RWPE2 (cell line): ENCODE results near the gene NEDD8.

Source experiments
- ATAC-seq: fragments of 200-7000 bp; cut with Tn5 transposase; 3 replicates; pipeline ENCODE4 v1.9.1; 2021; ENCODE audit warnings: low read depth
- DNase-seq: peaks from one replicate; pipeline ENCODE4 v3.0.0-alpha.2; 2020; ENCODE audit warnings: low spot score
- H3K27ac ChIP-seq: fragments of 450-650 bp; 2 replicates; pipeline ENCODE4 v1.5.1; 2017; ENCODE audit warnings: mild to moderate bottlenecking; ENCODE audit not compliant: poor library complexity, severe bottlenecking
- H3K27me3 ChIP-seq: fragments of 250-450 bp; sonication (Bioruptor Pico); 2 replicates; pipeline ENCODE4 v1.5.1; 2021; ENCODE audit warnings: mild to moderate bottlenecking, moderate library complexity; ENCODE audit not compliant: insufficient read depth, poor library complexity, severe bottlenecking
- H3K36me3 ChIP-seq: fragments of 250-450 bp; sonication (Bioruptor Pico); 2 replicates; pipeline ENCODE4 v1.5.1; 2020; ENCODE audit warnings: low read depth, mild to moderate bottlenecking, moderate library complexity
- H3K4me1 ChIP-seq: fragments of 250-450 bp; sonication (Bioruptor Pico); 2 replicates; pipeline ENCODE4 v1.5.1; 2021; ENCODE audit warnings: mild to moderate bottlenecking, moderate library complexity; ENCODE audit not compliant: insufficient read depth, poor library complexity, severe bottlenecking
- H3K4me3 ChIP-seq: fragments of 250-450 bp; sonication (Bioruptor Pico); 2 replicates; pipeline ENCODE4 v1.5.1; 2021; ENCODE audit warnings: mild to moderate bottlenecking, moderate library complexity; ENCODE audit not compliant: severe bottlenecking
- H3K9me3 ChIP-seq: fragments of 250-450 bp; sonication (Bioruptor Pico); 2 replicates; pipeline ENCODE4 v1.5.1; 2021; ENCODE audit warnings: mild to moderate bottlenecking, moderate library complexity; ENCODE audit not compliant: severe bottlenecking
- TF ChIP-seq, protein P1 (sequence below): fragments of 450-650 bp; IDR thresholded peaks from one replicate; pipeline ENCODE4 v1.5.1; 2017; ENCODE audit warnings: mild to moderate bottlenecking, moderate library complexity; ENCODE audit not compliant: poor library complexity, severe bottlenecking

Gene NEDD8

GRCh38 chr14:24259282-24260025 lies 27.3 kb upstream of the NEDD8 start:
- Histone ChIP-seq H3K27me3 (no peaks in the 10 kb centered on the region), H3K9me3 (no peaks in the 10 kb centered on the region), H3K4me3 (no peak overlapping the region), H3K27ac (peak overlapping the region; percentile 88), H3K4me1 (peaks cover 23% of the 10 kb centered on the region), H3K36me3 (peaks cover 48% of the 10 kb centered on the region)
- DNase-seq (peak; percentile 92), ATAC-seq (peak; percentile 67)
- TF ChIP-seq, protein P1, sequence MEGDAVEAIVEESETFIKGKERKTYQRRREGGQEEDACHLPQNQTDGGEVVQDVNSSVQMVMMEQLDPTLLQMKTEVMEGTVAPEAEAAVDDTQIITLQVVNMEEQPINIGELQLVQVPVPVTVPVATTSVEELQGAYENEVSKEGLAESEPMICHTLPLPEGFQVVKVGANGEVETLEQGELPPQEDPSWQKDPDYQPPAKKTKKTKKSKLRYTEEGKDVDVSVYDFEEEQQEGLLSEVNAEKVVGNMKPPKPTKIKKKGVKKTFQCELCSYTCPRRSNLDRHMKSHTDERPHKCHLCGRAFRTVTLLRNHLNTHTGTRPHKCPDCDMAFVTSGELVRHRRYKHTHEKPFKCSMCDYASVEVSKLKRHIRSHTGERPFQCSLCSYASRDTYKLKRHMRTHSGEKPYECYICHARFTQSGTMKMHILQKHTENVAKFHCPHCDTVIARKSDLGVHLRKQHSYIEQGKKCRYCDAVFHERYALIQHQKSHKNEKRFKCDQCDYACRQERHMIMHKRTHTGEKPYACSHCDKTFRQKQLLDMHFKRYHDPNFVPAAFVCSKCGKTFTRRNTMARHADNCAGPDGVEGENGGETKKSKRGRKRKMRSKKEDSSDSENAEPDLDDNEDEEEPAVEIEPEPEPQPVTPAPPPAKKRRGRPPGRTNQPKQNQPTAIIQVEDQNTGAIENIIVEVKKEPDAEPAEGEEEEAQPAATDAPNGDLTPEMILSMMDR, result no peak

DNA sequence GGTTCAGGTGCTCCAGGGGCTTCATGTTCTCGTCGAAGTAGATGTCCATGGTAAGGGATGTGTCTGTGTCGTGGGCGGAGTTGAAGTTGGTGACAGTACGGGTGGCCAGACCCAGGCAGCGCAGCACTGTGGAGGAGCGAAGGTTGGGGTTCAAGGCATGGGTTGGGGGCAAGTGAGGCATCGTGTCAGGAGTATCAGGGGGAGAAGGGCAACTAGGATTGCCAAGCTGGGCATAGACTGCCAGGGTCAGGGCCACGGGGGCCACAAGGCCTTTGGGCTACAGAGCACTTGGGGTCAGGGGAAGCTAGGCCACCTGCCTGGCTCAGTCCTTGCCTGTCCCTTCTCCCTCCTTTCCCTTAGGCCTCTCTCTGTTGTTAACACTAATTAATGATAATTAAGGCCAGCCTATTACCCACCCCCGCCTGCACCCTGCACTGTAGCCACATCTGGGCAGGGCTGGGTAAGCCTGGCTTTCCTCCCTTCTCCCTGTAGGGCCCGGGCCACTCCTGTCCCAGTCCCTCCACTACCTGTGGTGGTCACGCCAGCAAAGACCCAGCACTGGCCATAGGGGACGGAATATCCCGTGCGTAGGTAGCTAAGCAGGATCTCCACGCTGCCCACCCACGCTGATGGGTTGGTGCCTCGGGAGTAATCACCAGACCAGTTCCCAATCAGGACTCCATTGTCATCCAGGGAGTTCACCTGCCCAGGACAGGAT lies 26.5 kb upstream of the NEDD8 start:
- no peak for ATAC-seq
- Histone ChIP-seq H3K27ac (peak overlapping the region; percentile 88), H3K4me1 (peaks cover 16% of the 10 kb centered on the region), H3K4me3 (no peak overlapping the region), H3K9me3 (no peaks in the 10 kb centered on the region), H3K36me3 (peaks cover 56% of the 10 kb centered on the region), H3K27me3 (no peaks in the 10 kb centered on the region)
- no peak for DNase-seq
- TF ChIP-seq, protein P1, result no peak

DNA sequence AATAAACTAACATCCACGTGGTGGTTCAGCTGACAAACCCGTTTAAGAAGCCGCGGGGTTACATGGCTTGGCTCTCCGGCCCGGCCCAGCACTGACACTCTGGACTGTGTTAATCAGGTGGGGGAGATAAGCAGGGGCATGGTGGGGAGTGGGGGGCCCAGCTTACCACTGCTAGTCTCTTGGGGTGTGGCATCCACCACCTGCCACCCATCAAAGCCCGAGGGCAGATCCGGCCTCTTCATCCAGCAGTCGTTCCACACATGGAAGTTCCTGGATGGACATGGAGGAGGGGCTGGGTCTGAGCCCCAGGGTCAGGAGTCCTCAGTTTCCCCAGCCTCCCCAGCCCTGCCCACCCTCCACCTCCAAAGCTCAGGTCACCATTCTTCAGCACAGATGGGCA lies 26.0 kb upstream of the NEDD8 start:
- Histone ChIP-seq H3K27me3 (no peaks in the 10 kb centered on the region), H3K36me3 (peaks cover 62% of the 10 kb centered on the region), H3K27ac (peak overlapping the region; percentile 88), H3K4me3 (no peak overlapping the region), H3K4me1 (peaks cover 10% of the 10 kb centered on the region), H3K9me3 (no peaks in the 10 kb centered on the region)
- TF ChIP-seq, protein P1, result no peak
- DNase-seq (no peak), ATAC-seq (no peak)

DNA sequence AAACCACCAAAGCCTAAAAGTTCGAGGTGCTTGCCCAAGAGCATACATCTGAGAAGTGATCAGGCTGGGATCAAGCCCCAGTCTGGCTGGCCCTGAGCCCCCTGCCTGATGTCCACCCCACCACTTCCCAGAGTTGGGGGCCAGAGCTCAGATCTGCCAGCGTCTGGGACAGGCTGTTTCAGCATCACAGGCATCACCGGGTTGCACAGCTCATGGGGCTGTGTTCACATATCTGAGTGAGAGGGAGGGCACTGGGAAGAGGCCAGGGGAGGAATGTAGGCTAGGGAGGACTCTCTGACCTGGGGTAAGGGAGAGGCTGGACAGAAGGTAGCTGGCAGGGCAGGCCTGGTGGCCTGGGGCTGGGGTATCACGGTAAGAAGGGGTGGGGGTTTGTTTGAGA lies 24.8 kb upstream of the NEDD8 start:
- Histone ChIP-seq H3K36me3 (peaks cover 67% of the 10 kb centered on the region), H3K27me3 (no peaks in the 10 kb centered on the region), H3K9me3 (no peaks in the 10 kb centered on the region), H3K4me1 (peaks cover 9% of the 10 kb centered on the region), H3K4me3 (no peak overlapping the region), H3K27ac (peak overlapping the region; percentile 88)
- no peak for ATAC-seq
- TF ChIP-seq, protein P1, result no peak
- no peak for DNase-seq
